KMS-11 (cell line): Measurements from ENCODE around the gene KIF5C.

Source experiments
- H2AFZ ChIP-seq: fragments of 200-600 bp; sonication (generic); 2 replicates; pipeline ENCODE4 v1.6.1; 2016; ENCODE audit warnings: antibody characterized with exemption, mixed run types, low read depth
- H3K27ac ChIP-seq: fragments of 200-600 bp; sonication (generic); 2 replicates; pipeline ENCODE4 v1.6.1; 2016; ENCODE audit warnings: mild to moderate bottlenecking, mixed run types
- H3K27me3 ChIP-seq: fragments of 200-600 bp; sonication (generic); 2 replicates; pipeline ENCODE4 v1.6.1; 2017; ENCODE audit warnings: mild to moderate bottlenecking, low read depth, mixed run types, moderate library complexity; ENCODE audit not compliant: insufficient read depth
- H3K36me3 ChIP-seq: fragments of 200-600 bp; sonication (generic); 2 replicates; pipeline ENCODE4 v1.6.1; 2017; ENCODE audit warnings: mild to moderate bottlenecking, mixed run types; ENCODE audit not compliant: insufficient read depth
- H3K4me1 ChIP-seq: fragments of 200-600 bp; sonication (generic); 2 replicates; pipeline ENCODE4 v1.6.1; 2016; ENCODE audit warnings: mild to moderate bottlenecking, low read depth, mixed run types; ENCODE audit not compliant: poor library complexity, severe bottlenecking
- H3K4me2 ChIP-seq: fragments of 200-600 bp; sonication (generic); 2 replicates; pipeline ENCODE4 v1.7.0; 2016; ENCODE audit warnings: mild to moderate bottlenecking, mixed run types
- H3K4me3 ChIP-seq: fragments of 200-600 bp; sonication (generic); IDR thresholded peaks from 2 replicates; pipeline ENCODE4 v1.6.1; 2017; ENCODE audit warnings: low read depth, low read length, mixed read lengths; ENCODE audit not compliant: insufficient read depth
- H3K79me2 ChIP-seq: fragments of 200-600 bp; sonication (generic); 2 replicates; pipeline ENCODE4 v1.6.1; 2016; ENCODE audit warnings: low read depth, mixed run types; ENCODE audit not compliant: insufficient read depth
- H3K9ac ChIP-seq: fragments of 200-600 bp; sonication (generic); 2 replicates; pipeline ENCODE4 v1.6.1; 2016; ENCODE audit warnings: mild to moderate bottlenecking, mixed run types
- H4K20me1 ChIP-seq: fragments of 200-600 bp; sonication (generic); 2 replicates; pipeline ENCODE4 v1.6.1; 2016; ENCODE audit warnings: mild to moderate bottlenecking, mixed run types; ENCODE audit not compliant: insufficient read depth
- CTCF ChIP-seq: fragments of 200-600 bp; sonication (generic); conservative IDR thresholded peaks from 2 replicates; pipeline ENCODE4 v1.6.1; 2017; ENCODE audit warnings: low read depth, mild to moderate bottlenecking, antibody characterized with exemption, low read length, moderate library complexity, mixed read lengths

KIF5C gene

GRCh38 chr2:148952621-148953020, 77.6 kb downstream of the KIF5C start:
- no peaks in the 10 kb centered on the region for H3K27me3 ChIP-seq
- no peak overlapping the region for H2AFZ ChIP-seq
- H3K79me2 ChIP-seq = no peaks in the 10 kb centered on the region
- no peak overlapping the region for H3K27ac ChIP-seq
- no peaks in the 10 kb centered on the region for H3K36me3 ChIP-seq
- H3K4me1 ChIP-seq = no peaks in the 10 kb centered on the region
- H3K9ac ChIP-seq = no peak overlapping the region
- TF ChIP-seq CTCF = no peak
- H3K4me2 ChIP-seq = no peak overlapping the region
- H3K4me3 ChIP-seq = no peak overlapping the region
- H4K20me1 ChIP-seq = no peaks in the 10 kb centered on the region

- no peaks in the 10 kb centered on the region for H3K79me2 ChIP-seq
- no peak overlapping the region for H3K4me2 ChIP-seq
- no peaks in the 10 kb centered on the region for H3K36me3 ChIP-seq
- no peak overlapping the region for H3K27ac ChIP-seq
- no peak overlapping the region for H2AFZ ChIP-seq
- H3K4me3 ChIP-seq = no peak overlapping the region
- H4K20me1 ChIP-seq = no peaks in the 10 kb centered on the region
- no peak for TF ChIP-seq CTCF
- no peaks in the 10 kb centered on the region for H3K27me3 ChIP-seq
- H3K9ac ChIP-seq = no peak overlapping the region
- H3K4me1 ChIP-seq = no peaks in the 10 kb centered on the region
These were observed 78.4 kb downstream of the KIF5C start for GRCh38 chr2:148953426-148953825.

DNA sequence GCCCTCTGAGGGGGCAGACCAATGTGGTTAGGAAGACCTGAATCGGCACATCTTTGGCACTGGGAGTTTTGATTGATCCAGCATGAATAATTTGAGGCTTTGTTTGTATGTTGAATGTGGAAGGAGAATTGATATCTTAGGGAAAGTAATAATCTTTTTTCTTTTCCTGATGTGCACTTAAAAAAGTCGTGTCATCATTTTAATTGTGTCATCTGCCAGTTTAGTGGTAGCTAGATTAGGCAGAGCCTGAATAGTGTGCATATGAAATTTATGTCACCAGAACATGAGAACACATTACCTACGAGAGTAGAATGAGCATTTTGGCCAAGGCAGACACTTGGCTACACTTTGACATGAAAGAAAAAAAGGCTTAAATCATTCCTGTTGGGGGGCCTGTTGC, 79.5 kb downstream of the KIF5C start:
- Histone ChIP-seq H3K4me2 (no peak overlapping the region), H3K79me2 (no peaks in the 10 kb centered on the region), H2AFZ (no peak overlapping the region), H3K4me1 (no peaks in the 10 kb centered on the region), H4K20me1 (no peaks in the 10 kb centered on the region), H3K27me3 (no peaks in the 10 kb centered on the region), H3K4me3 (no peak overlapping the region), H3K36me3 (no peaks in the 10 kb centered on the region), H3K27ac (no peak overlapping the region), H3K9ac (no peak overlapping the region)
- TF ChIP-seq CTCF = no peak

GRCh38 chr2:148955798-148956197, 80.8 kb downstream of the KIF5C start:
- H3K36me3 ChIP-seq = no peaks in the 10 kb centered on the region
- H3K9ac ChIP-seq = no peak overlapping the region
- H3K4me1 ChIP-seq = no peaks in the 10 kb centered on the region
- no peak for TF ChIP-seq CTCF
- H4K20me1 ChIP-seq = no peaks in the 10 kb centered on the region
- H3K4me2 ChIP-seq = no peak overlapping the region
- H3K27me3 ChIP-seq = no peaks in the 10 kb centered on the region
- H3K4me3 ChIP-seq = no peak overlapping the region
- no peak overlapping the region for H3K27ac ChIP-seq
- H3K79me2 ChIP-seq = no peaks in the 10 kb centered on the region
- no peak overlapping the region for H2AFZ ChIP-seq

GRCh38 chr2:148957023-148957422, 82.0 kb downstream of the KIF5C start:
- Histone ChIP-seq H3K27ac (no peak overlapping the region), H3K27me3 (no peaks in the 10 kb centered on the region), H3K36me3 (no peaks in the 10 kb centered on the region), H3K79me2 (no peaks in the 10 kb centered on the region), H3K9ac (no peak overlapping the region), H3K4me1 (no peaks in the 10 kb centered on the region), H2AFZ (no peak overlapping the region), H3K4me2 (no peak overlapping the region), H3K4me3 (no peak overlapping the region), H4K20me1 (no peaks in the 10 kb centered on the region)
- no peak for TF ChIP-seq CTCF
